Activated T-helper 2 cell treated with anti-CD3 and anti-CD28 coated beads, Interferon-gamma antibody, Interleukin-2, Interleukin-4, amounts not matched to agents 10 μg/mL and 5 μg/mL and 100 μg/mL, durations not matched to agents 14 hours and 24 hours and 36 hours (primary cell): Measurements from ENCODE around the gene ATXN2. TPM values are rescaled to one million over a fixed set of nuclear protein-coding genes. Genes with fewer than 3 reads are reported as not detected.

ENCODE experiments used
- DNase-seq: peaks from one replicate; pipeline ENCODE4 v3.0.0; 2021; ENCODE audit warnings: low spot score
- H3K27ac Mint-ChIP-seq: one replicate; pipeline ENCODE4 v1.8.0; 2021; ENCODE audit warnings: mixed read lengths
- H3K27me3 Mint-ChIP-seq: one replicate; pipeline ENCODE4 v1.8.0; 2021; ENCODE audit warnings: low read depth, mixed read lengths
- H3K36me3 Mint-ChIP-seq: one replicate; pipeline ENCODE4 v1.8.0; 2021; ENCODE audit warnings: low read depth, mixed read lengths
- H3K4me1 Mint-ChIP-seq: one replicate; pipeline ENCODE4 v1.8.0; 2021; ENCODE audit warnings: low read depth, mixed read lengths
- H3K4me3 Mint-ChIP-seq: one replicate; pipeline ENCODE4 v1.8.0; 2021; ENCODE audit warnings: low read depth, mild to moderate bottlenecking, moderate library complexity, mixed read lengths
- H3K9me3 Mint-ChIP-seq: one replicate; pipeline ENCODE4 v1.8.0; 2021; ENCODE audit warnings: mixed read lengths
- intact Hi-C: fragments of 100-400 bp; cut with micrococcal nuclease; formaldehyde crosslinking; loops from one replicate; pipeline ENCODE4 v1.15.1; 2023
- total RNA-seq: library from RNA; stranded (reverse); gene quantifications from 2 replicates; pipeline ENCODE4 v1.2.3, GENCODE V29; 2022

Gene ATXN2
- total RNA-seq, 1 donor from 2014 or later, result 51.6 TPM

DNA sequence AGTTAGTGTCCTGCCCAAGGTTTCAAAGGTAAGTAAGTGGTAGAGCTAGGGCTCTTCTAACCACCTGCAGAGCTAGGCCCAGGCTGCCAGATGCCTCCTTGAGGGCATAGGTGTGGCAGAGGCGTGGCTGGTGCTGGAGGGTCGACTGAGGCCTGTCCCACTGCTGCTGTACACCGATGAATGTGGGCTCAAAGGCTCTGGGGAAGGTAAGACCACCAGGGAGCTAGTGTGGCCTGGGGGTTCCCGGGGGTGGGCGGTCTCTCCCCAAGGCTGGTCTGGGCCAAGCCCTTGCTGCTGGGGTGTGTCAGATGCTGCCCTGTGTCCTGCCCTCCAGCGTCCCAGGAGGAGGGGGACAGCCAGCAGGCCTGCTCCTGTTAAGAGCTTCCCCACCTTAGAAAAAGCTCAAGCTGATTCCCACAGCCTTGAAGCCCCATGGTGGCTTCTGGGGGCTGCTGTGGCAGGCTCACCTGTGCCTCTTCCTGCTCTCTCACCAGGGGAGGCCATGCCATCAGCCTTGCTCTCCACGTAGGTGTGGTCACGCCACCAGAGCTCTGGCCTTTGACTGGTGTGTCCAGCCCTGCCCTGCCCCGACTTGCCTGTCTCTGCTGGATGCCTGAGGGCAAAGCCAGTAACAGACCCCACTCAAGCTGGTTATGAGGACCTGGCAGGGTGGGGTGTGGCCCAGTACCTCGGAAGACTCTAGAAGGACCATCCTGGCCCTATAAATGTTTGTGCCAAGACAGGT, 156.6 kb downstream of the ATXN2 start:
- Mint-ChIP-seq H3K27me3 (no peaks in the 10 kb centered on the region), H3K9me3 (no peaks in the 10 kb centered on the region), H3K36me3 (peaks cover 64% of the 10 kb centered on the region), H3K4me3 (no peak overlapping the region), H3K4me1 (peaks cover 76% of the 10 kb centered on the region), H3K27ac (peak overlapping the region; percentile 63)
- no peak for DNase-seq
- intact Hi-C loops, result loop anchor here (10.0 kb wide), 1 partner anchor 242 kb away; the partner anchor contains the start of genes ACAD10 and BRAP

DNA sequence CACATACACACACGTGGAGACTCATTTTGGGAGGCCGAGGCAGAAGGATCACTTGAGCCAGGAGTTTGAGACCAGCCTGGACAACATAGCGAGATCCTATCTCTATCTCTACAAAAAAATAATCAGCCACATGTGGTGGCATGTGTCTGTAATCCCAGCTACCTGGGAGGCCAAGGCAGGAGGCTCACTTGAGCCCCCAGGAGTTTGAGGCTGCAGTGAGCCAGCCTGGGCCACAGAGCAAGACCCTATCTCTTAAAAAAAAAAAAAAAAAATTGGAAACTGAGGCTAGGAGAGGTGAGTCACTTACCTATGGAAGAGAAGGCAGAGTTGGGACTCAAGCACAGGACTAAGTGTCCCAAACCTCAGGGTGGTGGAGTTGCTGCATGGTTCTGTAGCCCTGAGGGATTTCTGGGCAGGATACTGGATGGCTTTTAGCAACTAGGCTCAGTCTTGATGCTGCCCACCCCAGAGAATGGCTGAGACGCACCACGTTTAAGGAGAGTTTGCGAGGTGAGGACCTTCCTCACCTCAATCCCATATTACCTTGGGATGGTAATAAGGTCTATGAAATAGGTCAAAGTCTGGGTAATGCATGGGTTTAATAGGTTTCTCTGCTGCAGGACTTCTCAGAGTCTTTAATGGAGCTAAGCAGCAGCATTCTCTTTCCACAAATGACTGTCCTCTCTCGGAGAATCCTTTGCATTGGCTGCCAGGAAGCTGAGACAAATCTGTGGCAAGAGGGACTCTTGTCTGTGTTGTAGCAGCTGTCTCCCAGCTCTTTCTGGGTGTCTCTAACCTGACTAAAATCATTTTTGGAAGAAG, 157.8 kb downstream of the ATXN2 start:
- Mint-ChIP-seq H3K27me3 (no peaks in the 10 kb centered on the region), H3K4me3 (no peak overlapping the region), H3K9me3 (no peaks in the 10 kb centered on the region), H3K36me3 (peaks cover 63% of the 10 kb centered on the region), H3K27ac (no peak overlapping the region), H3K4me1 (peaks cover 80% of the 10 kb centered on the region)
- intact Hi-C loops, result loop anchor here (10.0 kb wide), 1 partner anchor 243 kb away; the partner anchor contains the start of genes ACAD10 and BRAP
- no peak for DNase-seq

DNA sequence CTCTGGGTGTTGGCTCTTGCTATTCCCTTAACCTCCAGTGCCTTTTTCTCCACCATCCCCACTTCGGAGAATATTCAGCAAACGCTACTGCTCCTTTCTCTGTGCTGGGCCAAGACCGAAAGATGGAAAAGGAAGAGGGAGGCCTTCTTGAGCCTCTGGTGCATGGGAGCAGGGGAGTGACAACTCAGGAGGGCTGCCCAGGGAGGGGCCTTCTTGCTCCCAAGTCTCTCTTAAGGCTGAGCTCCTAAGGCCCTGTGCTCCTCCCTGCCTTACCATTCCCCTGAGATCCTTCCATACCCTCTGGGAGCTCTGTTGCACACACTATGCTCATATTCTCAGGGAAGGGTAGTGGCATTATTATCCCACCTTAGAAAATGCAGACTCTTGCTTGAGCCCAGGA, 158.5 kb downstream of the ATXN2 start:
- no peak for DNase-seq
- Mint-ChIP-seq H3K27ac (peak overlapping the region; percentile 18), H3K36me3 (peaks cover 62% of the 10 kb centered on the region), H3K9me3 (no peaks in the 10 kb centered on the region), H3K4me1 (peaks cover 80% of the 10 kb centered on the region), H3K27me3 (no peaks in the 10 kb centered on the region), H3K4me3 (no peak overlapping the region)
- intact Hi-C loops, result loop anchor here (10.0 kb wide), 1 partner anchor 244 kb away; the partner anchor contains the start of genes ACAD10 and BRAP

DNA sequence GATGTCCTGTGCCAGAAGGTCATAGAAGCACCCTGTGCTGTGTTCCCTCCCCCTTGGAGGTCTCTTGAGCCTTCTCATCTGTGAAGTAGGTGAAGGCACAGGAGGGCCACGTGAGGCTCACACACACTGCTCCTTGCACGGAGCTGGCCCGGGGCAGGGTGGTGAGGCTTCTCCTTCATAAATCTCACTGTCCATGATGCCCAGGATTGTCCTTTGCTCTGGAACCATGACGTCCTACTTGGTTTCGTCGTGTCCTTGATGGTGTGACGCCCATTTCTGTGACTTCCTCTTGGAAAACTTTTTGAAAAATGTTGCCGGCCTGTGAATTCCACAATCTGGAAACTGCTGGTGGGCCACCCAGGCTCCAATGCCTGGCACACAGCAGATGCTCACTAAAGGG, 159.0 kb downstream of the ATXN2 start:
- Mint-ChIP-seq H3K27ac (peak overlapping the region; percentile 18), H3K4me3 (no peak overlapping the region), H3K27me3 (no peaks in the 10 kb centered on the region), H3K36me3 (peaks cover 62% of the 10 kb centered on the region), H3K9me3 (no peaks in the 10 kb centered on the region), H3K4me1 (peaks cover 82% of the 10 kb centered on the region)
- DNase-seq, result no peak
- intact Hi-C loops, result loop anchor here (10.0 kb wide), 1 partner anchor 245 kb away; the partner anchor contains the start of genes ACAD10 and BRAP

DNA sequence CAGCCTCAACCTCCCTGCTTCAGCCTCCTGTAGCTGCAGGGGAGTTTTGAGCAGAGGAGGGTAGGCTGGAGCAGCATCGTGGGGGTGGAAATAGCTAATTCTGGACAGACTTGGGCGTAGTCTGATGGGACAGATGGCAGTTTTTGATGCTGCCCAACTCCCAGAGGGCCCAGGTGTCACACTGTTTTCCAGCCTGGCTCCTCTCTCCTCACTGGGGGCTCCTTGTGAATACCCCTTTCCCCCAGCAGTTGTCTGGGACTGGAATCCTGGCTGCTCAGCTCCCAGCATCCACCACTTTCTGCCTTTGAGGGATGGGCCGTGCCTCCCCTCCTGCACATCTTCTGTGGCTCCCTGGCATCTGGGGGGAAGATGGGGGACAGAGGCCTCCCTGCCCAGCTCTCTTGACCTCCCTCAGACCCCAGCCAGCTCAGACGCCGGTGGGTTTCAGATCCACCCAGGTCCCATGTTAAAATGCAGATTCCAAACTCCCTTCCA, 159.4 kb downstream of the ATXN2 start:
- Mint-ChIP-seq H3K9me3 (no peaks in the 10 kb centered on the region), H3K4me3 (no peak overlapping the region), H3K27me3 (no peaks in the 10 kb centered on the region), H3K27ac (peak overlapping the region; percentile 18), H3K36me3 (peaks cover 62% of the 10 kb centered on the region), H3K4me1 (peaks cover 82% of the 10 kb centered on the region)
- DNase-seq, result no peak
- intact Hi-C loops, result loop anchor here (10.0 kb wide), 2 partner anchors 245 to 865 kb away; partner anchors contain the start of genes ACAD10 and BRAP

DNA sequence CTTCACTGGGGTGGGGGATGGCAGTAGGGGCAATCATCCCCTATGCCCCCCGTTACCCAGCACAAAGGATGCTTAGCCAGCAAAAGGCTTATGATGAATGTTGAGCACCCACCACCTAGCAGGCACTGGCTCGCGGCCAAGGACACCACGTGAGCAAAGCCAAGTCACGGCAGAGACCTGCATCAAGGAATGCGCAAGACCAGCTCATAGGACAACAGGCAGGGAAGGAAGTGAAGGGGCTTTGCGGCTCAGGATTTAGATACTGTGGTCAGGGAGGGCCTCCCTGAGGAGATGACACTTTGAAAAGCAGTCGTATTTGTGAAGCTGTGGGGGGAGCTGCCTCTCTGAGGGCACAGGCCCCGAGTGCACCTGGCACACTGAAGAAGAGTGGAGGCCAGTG, 160.6 kb downstream of the ATXN2 start:
- DNase-seq, result no peak
- peaks cover 82% of the 10 kb centered on the region for H3K4me1 Mint-ChIP-seq
- no peaks in the 10 kb centered on the region for H3K9me3 Mint-ChIP-seq
- intact Hi-C loops, result loop anchor here (10.0 kb wide), 1 partner anchor 864 kb away; no protein-coding TSS in a partner anchor
- H3K36me3 Mint-ChIP-seq, result peaks cover 64% of the 10 kb centered on the region
- H3K27ac Mint-ChIP-seq, result peak overlapping the region; percentile 65
- H3K4me3 Mint-ChIP-seq, result no peak overlapping the region
- no peaks in the 10 kb centered on the region for H3K27me3 Mint-ChIP-seq

DNA sequence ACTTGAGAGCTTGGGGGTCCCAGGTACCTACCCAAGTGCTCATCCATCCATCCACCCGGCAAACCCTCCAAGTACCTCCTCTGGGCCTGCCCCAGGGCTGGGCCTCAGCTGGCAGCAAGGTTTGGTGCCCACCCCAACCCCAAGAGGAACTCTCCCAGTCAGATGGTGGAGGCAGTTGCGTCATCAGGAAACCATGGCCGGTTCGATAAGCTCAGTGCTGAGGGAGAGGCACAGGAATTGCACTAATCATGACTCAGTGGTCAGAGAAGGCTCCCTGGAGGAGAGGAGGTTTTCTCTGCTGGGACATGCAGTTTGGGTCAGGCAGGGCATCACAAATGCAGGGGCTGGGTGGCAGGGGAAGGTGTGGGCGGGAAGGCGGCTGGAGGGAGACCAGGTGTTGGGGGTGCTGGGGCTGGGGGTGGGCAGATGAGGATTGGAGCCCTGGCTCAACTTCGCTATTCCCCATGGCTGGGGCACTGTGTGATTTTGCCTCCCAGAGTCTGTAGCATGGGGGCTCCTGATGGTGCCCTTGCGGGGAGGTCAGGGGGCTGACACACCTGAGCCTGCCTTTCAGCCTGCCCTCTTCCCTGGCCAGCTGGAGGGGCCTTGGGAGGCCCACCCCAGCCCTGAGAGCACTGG, 161.2 kb downstream of the ATXN2 start:
- Mint-ChIP-seq H3K9me3 (no peaks in the 10 kb centered on the region), H3K27me3 (no peaks in the 10 kb centered on the region), H3K27ac (peak overlapping the region; percentile 59), H3K4me3 (no peak overlapping the region), H3K4me1 (peaks cover 81% of the 10 kb centered on the region), H3K36me3 (peaks cover 65% of the 10 kb centered on the region)
- DNase-seq, result no peak
- intact Hi-C loops, result loop anchor here (10.0 kb wide), 1 partner anchor 863 kb away; no protein-coding TSS in a partner anchor

DNA sequence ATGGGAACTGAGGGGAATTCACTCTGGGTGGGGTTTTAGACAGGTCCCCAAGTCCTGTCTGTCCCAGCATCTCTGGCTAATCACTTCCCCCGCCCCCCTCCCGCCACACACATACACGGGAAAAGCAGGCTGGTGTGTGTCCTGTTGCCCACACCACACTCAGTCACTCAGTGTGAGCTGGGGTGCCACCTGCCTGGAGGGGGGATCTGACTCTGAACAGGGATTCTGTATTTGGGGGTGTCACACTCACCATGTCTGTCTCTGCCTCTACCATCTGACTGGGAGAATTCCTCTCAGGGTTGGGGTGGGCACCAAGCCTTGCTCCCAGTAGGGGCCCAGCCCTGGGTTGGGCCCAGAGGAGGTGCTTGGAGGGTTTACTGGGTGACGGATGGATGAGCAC, 162.3 kb downstream of the ATXN2 start:
- Mint-ChIP-seq H3K27me3 (no peaks in the 10 kb centered on the region), H3K36me3 (peaks cover 64% of the 10 kb centered on the region), H3K4me3 (no peak overlapping the region), H3K4me1 (peaks cover 82% of the 10 kb centered on the region), H3K27ac (peak overlapping the region; percentile 36), H3K9me3 (no peaks in the 10 kb centered on the region)
- DNase-seq, result no peak
- intact Hi-C loops, result loop anchor here (10.0 kb wide), 1 partner anchor 862 kb away; no protein-coding TSS in a partner anchor

DNA sequence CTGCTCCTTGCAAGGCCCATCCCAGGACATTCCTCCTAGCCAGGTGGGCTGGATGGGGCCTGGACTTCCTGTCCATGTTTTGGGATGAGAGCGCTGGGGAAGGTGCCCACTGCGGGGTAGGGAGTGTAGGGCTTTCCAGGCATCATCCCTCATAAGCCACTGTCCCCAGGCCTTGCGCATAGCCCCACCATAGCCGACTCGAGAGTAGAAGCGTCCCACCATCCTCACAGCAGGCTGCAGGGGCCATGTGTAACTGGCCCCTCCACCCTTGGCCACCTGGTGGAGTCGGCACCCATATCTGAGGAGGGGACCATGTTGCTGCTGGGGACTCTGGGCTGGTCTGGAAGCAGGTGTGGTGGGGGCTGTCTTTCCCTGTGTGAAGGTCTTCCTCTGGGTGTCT, 162.8 kb downstream of the ATXN2 start:
- Mint-ChIP-seq H3K27me3 (no peaks in the 10 kb centered on the region), H3K27ac (peak overlapping the region; percentile 36), H3K36me3 (peaks cover 70% of the 10 kb centered on the region), H3K4me3 (no peak overlapping the region), H3K9me3 (no peaks in the 10 kb centered on the region), H3K4me1 (peaks cover 82% of the 10 kb centered on the region)
- intact Hi-C loops, result loop anchor here (10.0 kb wide), 1 partner anchor 861 kb away; no protein-coding TSS in a partner anchor
- DNase-seq, result no peak

DNA sequence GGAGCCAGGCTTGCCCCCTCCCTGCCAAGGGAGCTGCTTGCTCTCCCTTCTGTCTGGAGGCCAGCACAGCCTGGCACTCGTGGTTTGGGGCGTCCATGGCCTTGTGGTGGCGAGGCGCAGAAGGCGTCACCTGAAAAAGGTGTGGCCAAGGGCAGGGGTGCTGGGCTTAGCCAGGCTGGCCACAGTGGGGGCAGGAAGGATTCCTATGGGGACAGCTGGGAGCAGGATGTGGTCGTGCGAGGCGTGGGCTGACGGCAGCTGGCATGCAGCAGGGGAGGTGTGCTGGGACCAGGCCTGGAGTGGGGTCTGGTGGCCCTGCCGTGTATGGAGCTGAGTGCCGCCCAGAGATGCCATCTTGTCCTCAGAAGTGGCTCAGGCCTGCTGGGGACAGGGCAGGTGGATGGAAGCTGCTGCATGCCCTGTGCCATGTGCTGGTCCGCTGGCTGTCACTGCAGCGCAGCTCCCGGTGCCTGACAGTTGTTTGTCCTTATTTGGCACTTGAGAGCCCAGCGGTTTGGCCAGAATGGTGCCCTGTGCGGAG, 163.4 kb downstream of the ATXN2 start:
- Mint-ChIP-seq H3K4me1 (peaks cover 80% of the 10 kb centered on the region), H3K27me3 (no peaks in the 10 kb centered on the region), H3K4me3 (peak overlapping the region; percentile 63), H3K9me3 (no peaks in the 10 kb centered on the region), H3K27ac (peak overlapping the region; percentile 96), H3K36me3 (peaks cover 73% of the 10 kb centered on the region)
- DNase-seq, result peak; percentile 15
- intact Hi-C loops, result loop anchor here (1.0 to 10.0 kb wide), 2 partner anchors 10 to 861 kb away; no protein-coding TSS in a partner anchor

DNA sequence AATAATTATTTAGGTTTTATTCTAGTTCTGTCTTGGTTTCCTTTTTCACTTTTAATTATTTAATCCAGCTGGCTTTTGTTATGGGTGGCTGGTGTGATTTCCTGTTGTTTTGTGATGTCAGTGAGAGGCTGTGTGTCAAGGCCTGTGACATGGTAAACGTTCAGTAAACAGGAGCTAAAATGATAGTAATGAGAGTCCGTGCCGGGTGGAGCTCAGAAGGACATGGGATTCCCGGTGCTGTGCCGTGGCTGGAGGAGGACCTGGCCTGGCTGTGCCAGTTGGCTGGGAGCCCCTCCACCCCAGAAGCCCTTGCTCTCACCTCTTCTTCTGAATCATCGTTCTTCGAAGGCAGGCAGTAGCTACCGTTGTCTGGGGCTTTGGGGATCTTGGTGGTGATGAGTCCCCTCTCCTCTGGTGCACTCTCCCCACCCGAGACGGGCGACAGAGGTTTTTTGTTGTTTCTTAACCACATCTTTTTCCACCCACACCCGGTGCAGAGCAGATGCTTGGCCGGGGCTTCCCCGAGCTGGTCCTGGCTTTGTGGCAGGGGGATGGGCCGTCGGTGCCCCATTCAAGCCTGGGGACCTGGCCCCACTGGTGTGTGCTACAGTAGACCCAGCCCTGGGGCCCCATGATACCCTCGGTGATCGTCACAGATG, 164.3 kb downstream of the ATXN2 start:
- Mint-ChIP-seq H3K27me3 (no peaks in the 10 kb centered on the region), H3K27ac (peak overlapping the region; percentile 96), H3K4me1 (peaks cover 77% of the 10 kb centered on the region), H3K36me3 (peaks cover 64% of the 10 kb centered on the region), H3K9me3 (no peaks in the 10 kb centered on the region), H3K4me3 (peak overlapping the region; percentile 63)
- peak; percentile 80 for DNase-seq
- intact Hi-C loops, result loop anchor here (1.0 to 10.0 kb wide), 2 partner anchors 10 to 860 kb away; no protein-coding TSS in a partner anchor
